Tibial artery (tissue), 4 donors: ENCODE measurements around the gene CD44.
A peak's percentile ranks its signal among the peaks of the same experiment; 100 is the strongest.

Source experiments
- DNase-seq, 2 donors: peaks; one replicate each; pipeline ENCODE4 v3.0.0-alpha.2; 2019
- H3K27ac ChIP-seq, 2 donors: fragments of 200-600 bp; sonication (generic) in 1 of 2; 1 replicate in 1 of 2; 2 replicates in 1 of 2; pipeline ENCODE4 v1.5.1; 2018 to 2019; ENCODE audit warnings: mild to moderate bottlenecking in 1 of 2
- H3K27me3 ChIP-seq, 2 donors: fragments of 200-600 bp; sonication (generic) in 1 of 2; one replicate each; pipeline versions ENCODE4 v1.5.1 to v1.6.0; 2016 to 2019
- H3K36me3 ChIP-seq, 3 donors: fragments of 200-600 bp; sonication (generic) in 2 of 3; one replicate each; pipeline ENCODE4 v1.5.1; 2016 to 2019; ENCODE audit warnings: mild to moderate bottlenecking in 2 of 3
- H3K4me1 ChIP-seq, 4 donors: fragments of 200-600 bp; sonication (generic) in 2 of 4; 1 replicate in 3 of 4; 2 replicates in 1 of 4; pipeline ENCODE4 v1.5.1; 2016 to 2019
- H3K4me3 ChIP-seq, 2 donors: fragments of 200-600 bp; sonication (generic) in 1 of 2; 1 replicate in 1 of 2; 2 replicates in 1 of 2; pipeline ENCODE4 v1.5.1; 2018 to 2019; ENCODE audit warnings: mild to moderate bottlenecking in 2 of 2
- H3K9me3 ChIP-seq, 3 donors: fragments of 200-600 bp; sonication (generic) in 1 of 3; one replicate each; pipeline ENCODE4 v1.5.1; 2016 to 2019
- intact Hi-C: fragments of 100-400 bp; cut with DNase I; formaldehyde crosslinking; loops from one replicate; pipeline ENCODE4 v1.15.0; 2023; ENCODE audit warnings: low total_unique reads
- TF ChIP-seq, protein P1 (sequence below), 2 experiments: fragments of 200-600 bp in 1 of 2; fragments of 450-650 bp in 1 of 2; IDR thresholded peaks; one replicate each; pipeline ENCODE4 v1.5.1; 2017 to 2019; ENCODE audit warnings: antibody characterized with exemption in 2 of 2, mild to moderate bottlenecking in 1 of 2, moderate library complexity in 1 of 2

CD44 gene

DNA sequence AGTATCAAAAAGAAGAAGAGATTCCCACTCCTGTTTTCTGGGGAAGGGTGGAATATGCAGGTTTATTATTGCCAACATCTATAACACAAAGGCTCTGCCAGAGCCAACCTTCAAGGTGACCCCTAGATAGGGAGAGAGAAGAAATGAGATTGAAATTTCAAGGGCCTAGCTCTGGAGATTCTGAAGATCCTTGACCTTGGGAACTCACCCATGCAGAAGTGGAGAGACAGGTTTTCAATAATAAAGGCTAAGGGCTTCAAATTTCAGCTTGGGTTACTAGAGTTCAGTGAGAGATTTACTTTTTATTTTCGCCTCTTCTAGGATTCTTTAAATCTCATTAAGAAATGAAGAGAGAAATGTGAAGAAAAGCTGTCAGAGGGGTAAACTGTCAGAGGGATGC is 98.4 kb downstream of the CD44 start:
- Histone ChIP-seq H3K4me3 (no peak overlapping the region), H3K27me3 (no peaks in the 10 kb centered on the region), H3K4me1 (peaks cover 0 to 9% (median 3%) of the 10 kb centered on the region in 4 donors), H3K9me3 (no peaks in the 10 kb centered on the region), H3K27ac (no peak overlapping the region), H3K36me3 (no peaks in the 10 kb centered on the region)
- TF ChIP-seq, protein P1, sequence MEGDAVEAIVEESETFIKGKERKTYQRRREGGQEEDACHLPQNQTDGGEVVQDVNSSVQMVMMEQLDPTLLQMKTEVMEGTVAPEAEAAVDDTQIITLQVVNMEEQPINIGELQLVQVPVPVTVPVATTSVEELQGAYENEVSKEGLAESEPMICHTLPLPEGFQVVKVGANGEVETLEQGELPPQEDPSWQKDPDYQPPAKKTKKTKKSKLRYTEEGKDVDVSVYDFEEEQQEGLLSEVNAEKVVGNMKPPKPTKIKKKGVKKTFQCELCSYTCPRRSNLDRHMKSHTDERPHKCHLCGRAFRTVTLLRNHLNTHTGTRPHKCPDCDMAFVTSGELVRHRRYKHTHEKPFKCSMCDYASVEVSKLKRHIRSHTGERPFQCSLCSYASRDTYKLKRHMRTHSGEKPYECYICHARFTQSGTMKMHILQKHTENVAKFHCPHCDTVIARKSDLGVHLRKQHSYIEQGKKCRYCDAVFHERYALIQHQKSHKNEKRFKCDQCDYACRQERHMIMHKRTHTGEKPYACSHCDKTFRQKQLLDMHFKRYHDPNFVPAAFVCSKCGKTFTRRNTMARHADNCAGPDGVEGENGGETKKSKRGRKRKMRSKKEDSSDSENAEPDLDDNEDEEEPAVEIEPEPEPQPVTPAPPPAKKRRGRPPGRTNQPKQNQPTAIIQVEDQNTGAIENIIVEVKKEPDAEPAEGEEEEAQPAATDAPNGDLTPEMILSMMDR (IDR thresholded peaks at IDR 0.05): no peak
- DNase-seq: no peak
- intact Hi-C loops: no loop called here

DNA sequence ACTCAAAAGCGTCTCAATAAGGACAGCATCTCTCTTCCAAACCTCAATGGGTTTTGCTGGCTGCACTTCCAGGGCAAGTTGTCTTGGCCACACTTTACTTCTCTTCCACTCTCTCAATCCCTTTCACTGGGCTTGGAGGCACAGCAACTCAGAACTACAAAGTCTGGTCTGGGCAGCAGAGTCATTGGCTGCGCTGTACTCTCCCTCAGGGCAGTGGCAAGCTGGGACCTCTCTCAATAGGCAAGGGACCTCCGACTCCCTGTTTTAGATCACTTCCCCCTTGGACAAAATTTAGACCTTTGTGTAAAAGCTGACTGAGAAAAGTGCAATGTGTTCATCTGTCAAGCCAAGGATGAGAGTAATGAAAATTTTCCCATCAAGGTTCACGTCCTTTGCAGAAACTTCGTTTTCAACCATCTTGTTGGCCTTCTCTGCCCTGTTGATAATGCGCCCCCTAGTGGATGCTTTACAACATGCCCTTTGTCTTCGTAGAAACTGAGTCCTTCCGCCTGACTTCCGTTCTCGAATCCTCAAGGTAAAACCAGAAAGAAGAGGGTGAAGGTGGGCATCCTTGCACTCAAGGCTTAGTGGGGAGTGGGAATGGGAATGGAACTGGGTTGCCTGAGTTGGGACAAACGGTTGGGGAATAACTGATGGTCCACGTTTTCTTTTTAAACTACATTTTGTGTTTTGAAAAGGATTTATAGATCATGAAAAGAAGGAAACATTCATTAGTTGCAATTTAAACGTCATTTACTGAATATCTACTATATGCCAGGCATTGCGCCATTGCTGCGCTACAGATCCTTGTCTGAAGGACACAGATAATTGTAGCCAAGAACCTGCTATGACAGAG is 99.1 kb downstream of the CD44 start:
- Histone ChIP-seq H3K4me3 (no peak overlapping the region), H3K27me3 (no peaks in the 10 kb centered on the region), H3K36me3 (no peaks in the 10 kb centered on the region), H3K4me1 (peaks cover 0 to 3% (median under 1%) of the 10 kb centered on the region in 4 donors), H3K27ac (no peak overlapping the region), H3K9me3 (no peaks in the 10 kb centered on the region)
- TF ChIP-seq, protein P1 (IDR thresholded peaks at IDR 0.05): peak; percentile 40 to 51
- intact Hi-C loops: no loop called here
- DNase-seq: peak in 1 of 2 donors; percentile 25

DNA sequence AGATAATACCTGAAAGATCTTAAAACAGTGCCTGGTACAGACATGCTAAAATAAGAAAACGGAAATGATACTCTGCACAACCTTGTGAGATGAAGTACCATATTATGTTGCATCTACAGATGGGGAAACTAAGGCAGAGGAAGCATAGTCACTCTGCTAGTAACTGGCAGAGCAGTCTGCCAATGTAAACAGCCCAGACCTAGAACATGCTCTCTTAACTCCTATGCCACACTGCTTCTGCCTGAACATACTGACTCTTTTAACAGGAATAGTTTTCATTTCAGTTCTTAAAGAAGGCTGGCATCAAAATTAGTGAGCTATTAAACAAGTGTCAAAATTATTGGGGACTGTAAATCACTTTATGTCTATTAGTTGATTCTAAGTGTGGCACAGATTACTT is 99.9 kb downstream of the CD44 start:
- no peaks in the 10 kb centered on the region for H3K4me1 ChIP-seq
- intact Hi-C loops: no loop called here
- no peaks in the 10 kb centered on the region for H3K9me3 ChIP-seq
- H3K27me3 ChIP-seq: no peaks in the 10 kb centered on the region
- H3K27ac ChIP-seq: no peak overlapping the region
- no peak overlapping the region for H3K4me3 ChIP-seq
- TF ChIP-seq, protein P1 (IDR thresholded peaks at IDR 0.05): no peak
- H3K36me3 ChIP-seq: no peaks in the 10 kb centered on the region
- no peak for DNase-seq

DNA sequence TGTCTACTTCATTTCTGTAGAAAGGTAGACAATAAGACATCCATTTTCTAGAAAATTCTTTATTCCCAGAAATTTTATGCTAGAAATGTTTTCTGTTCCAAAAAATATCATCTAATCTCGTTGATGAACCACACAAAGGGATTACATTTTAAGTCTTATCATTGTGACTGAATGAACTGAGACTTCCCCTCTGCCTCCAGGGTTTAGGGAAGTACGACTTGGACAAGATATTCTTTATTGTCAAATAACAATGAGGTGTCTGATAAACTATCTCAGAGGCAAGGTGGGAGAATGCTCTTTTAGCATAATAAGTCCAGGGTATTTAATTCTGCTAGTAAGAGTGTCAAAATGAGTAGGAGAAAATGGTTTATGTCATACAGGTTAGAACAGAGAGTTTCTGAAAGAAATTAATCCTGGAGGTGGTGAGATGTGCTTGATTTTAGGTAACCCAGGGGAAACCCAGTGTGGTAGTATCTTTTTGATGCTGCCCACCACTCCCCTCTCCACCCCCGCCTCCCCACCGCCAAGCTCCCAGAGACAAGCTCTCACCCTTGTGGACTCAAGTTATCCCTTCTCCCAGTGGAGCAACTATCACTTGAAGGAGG is 100.6 kb downstream of the CD44 start:
- Histone ChIP-seq H3K4me1 (no peaks in the 10 kb centered on the region), H3K36me3 (no peaks in the 10 kb centered on the region), H3K27me3 (no peaks in the 10 kb centered on the region), H3K9me3 (no peaks in the 10 kb centered on the region), H3K27ac (no peak overlapping the region), H3K4me3 (no peak overlapping the region)
- TF ChIP-seq, protein P1 (IDR thresholded peaks at IDR 0.05): no peak
- no peak for DNase-seq
- intact Hi-C loops: no loop called here

DNA sequence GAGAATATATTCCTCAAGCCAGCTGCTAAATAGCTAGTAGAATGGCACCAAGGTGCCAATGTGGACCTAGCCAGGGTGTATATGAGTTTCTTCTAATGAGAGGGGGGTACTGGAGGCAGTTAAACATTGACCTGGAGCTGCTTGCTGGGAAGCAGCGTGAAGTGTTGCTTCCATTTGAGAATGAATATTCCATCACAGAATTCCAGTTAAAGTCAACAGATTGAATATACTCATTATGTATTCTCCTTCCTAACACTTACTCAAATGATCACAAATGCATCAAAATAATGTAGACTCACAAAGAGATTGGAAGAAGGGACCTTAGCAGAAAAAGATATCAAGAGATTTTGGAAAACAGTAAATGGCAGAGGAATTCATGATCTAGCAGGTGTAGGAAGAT is 102.1 kb downstream of the CD44 start:
- TF ChIP-seq, protein P1 (IDR thresholded peaks at IDR 0.05): no peak
- no peak for DNase-seq
- Histone ChIP-seq H3K4me1 (peaks cover 0 to 5% (median under 1%) of the 10 kb centered on the region in 4 donors), H3K27ac (no peak overlapping the region), H3K27me3 (no peaks in the 10 kb centered on the region), H3K4me3 (no peak overlapping the region), H3K9me3 (no peaks in the 10 kb centered on the region), H3K36me3 (no peaks in the 10 kb centered on the region)
- intact Hi-C loops: no loop called here
